GM21619 (cell line): Measurements from ENCODE around the gene SBF2.

Source experiments
- ATAC-seq: cut with Tn5 transposase; IDR thresholded peaks from one replicate; pipeline ENCODE4 v1.9.1; 2021; ENCODE audit not compliant: unreplicated experiment

The SBF2 gene

DNA sequence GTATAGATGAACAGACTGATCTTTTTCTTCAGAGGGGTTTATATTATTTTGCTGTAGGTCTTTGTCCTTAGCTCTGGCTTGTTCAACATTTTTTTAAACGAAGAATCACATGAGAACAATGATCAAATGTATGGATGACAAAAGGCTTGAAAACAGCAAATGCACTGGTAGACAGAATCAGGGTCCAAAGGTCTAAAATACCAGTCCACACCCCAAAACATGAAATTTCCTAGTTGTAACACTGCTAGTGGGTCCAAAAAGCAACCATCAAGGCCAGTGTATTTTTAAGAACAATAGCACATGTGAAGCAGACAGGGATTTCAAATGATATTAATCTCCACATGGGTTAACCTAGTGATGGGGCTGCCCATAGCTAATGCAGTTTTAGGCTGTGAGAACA, 468.1 kb downstream of the SBF2 start:
- ATAC-seq: no peak

DNA sequence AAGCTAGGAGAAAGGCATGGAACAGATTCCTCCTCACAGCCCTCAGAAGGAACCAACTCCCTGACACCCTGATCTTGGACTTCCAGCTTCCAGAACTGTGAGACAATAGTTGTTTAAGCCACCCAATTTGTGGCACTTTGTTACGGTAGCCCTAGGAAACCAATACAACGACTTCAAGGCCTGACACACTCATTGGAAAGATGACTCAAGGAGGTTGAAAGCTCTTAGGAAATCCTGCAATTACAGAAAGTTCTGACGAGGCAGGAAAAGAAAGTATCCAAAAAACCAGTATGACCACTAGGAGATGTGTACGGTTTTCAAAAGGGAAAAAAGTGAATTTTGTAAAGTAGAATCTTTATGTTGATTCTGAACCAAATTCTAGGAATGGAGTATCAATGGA, 468.7 kb downstream of the SBF2 start:
- ATAC-seq: no peak

- ATAC-seq: no peak
These were observed 470.1 kb downstream of the SBF2 start for GRCh38 chr11:9823887-9824385.

GRCh38 chr11:9823439-9823838, 470.6 kb downstream of the SBF2 start:
- no peak for ATAC-seq

- no peak for ATAC-seq
These were observed 472.8 kb downstream of the SBF2 start for GRCh38 chr11:9821008-9821752.

- ATAC-seq: no peak
These were observed 473.8 kb downstream of the SBF2 start for GRCh38 chr11:9820260-9820659.

- no peak for ATAC-seq
These were observed 476.8 kb downstream of the SBF2 start for GRCh38 chr11:9817191-9817590.

- no peak for ATAC-seq
These were observed 478.4 kb downstream of the SBF2 start for GRCh38 chr11:9815486-9816136.

DNA sequence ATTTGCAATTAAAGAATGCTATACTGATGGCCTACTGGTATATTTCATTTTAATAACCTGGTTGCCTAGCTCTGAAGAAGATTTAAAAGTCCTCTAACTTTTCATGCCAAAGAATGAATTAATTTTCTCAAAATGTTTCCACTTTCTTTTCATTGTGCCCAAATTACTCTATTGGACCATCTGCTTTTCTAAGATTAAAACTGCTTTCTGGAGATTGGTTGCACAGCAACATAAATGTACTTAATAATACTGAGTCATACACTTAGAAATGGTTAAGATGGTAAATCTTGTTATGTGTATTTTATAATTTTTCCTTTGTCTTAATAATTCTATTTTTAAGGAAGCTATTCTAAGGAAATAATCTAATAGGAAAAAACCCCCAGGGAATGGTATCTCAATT, 479.9 kb downstream of the SBF2 start:
- ATAC-seq: no peak

DNA sequence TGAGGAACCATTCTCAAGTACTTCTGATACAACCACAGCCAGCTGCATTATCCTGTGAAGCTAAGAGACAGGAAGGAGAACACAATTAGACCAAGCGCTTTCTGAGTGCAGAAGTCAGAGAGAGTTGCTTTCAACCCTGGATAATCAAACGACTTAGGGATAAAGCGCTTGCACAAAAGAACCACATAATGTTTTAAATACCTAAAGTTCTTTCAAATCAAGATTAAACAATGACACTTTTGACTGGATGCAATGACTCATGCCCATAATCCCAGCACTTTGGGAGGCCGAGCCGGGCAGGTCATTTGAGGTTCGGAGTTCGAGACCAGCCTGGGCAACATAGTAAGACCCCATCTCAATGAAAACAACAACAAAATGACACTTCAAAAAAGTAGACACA, 485.1 kb downstream of the SBF2 start:
- ATAC-seq: no peak

- ATAC-seq: no peak
These were observed 486.9 kb downstream of the SBF2 start for GRCh38 chr11:9806946-9807687.

GRCh38 chr11:9804419-9804902, 489.6 kb downstream of the SBF2 start:
- ATAC-seq: no peak

GRCh38 chr11:9803685-9804418, 490.2 kb downstream of the SBF2 start:
- no peak for ATAC-seq

- ATAC-seq: no peak
These were observed 491.6 kb downstream of the SBF2 start for GRCh38 chr11:9802291-9802861.

- ATAC-seq: no peak
These were observed 494.1 kb downstream of the SBF2 start for GRCh38 chr11:9799886-9800285.

DNA sequence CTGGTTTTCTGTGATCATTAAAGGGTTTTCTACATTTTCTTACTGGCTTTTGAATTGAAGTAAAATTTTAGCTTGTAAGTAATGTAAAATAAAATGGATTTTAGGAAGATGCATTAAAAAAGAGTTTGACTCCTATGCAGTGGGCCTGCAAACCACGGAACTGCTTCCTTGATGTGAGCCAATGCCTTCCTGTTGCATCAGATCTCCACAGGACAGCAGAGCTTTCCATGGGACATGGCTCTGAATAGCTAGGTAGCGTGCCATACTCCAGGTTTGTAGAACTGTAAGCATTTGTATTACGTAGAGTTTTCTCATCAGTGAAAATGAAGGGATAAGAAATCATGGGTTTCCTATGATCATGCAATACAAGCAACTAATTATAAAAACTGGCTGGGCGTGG, 496.7 kb downstream of the SBF2 start:
- no peak for ATAC-seq

DNA sequence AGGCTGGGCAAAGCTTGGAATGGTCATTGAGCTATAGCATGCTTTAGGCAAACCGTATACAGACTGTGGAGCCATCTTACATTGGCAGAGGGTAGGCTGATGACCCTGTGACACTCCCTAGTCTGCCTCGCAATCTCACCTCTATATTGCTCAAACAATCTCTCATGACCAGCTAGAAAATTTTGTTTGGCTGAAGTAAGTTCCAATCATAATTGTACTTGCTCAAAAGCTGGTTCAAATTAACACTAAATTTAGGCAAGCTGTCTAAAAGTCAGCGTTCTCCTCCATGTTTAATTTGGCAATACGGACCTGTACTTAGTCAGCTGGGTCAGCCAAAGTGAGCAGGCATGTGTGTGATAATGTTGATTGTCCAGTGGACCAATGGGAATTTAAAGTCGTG, 497.2 kb downstream of the SBF2 start:
- no peak for ATAC-seq

- no peak for ATAC-seq
These were observed 497.8 kb downstream of the SBF2 start for GRCh38 chr11:9796266-9796665.

GRCh38 chr11:9790703-9791102, 503.3 kb downstream of the SBF2 start:
- no peak for ATAC-seq

DNA sequence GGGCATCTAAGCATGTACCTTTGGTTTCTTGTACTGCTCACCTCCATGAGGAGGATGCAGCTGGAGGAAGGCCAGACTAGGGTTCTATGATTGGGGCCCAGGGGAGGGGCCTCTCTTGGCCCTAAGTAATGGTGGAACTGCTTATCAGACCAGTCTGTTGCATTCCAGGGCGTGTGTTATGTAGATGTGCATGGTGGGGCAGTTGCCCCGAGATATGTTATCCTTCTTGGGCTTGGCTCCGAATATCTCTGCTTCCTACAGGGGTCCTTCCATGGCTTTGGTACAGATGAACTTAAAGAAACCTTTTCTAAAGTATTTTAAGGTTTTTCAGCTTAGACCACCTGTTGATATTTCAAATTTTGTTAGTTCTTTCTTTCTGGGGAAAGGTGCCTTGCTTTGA, 504.1 kb downstream of the SBF2 start:
- ATAC-seq: no peak
